IMR-90 (cell line): Measurements from ENCODE around the gene RIPOR2. TPM values are rescaled to one million over a fixed set of nuclear protein-coding genes. Genes with fewer than 3 reads are reported as not detected.

Source experiments
- ATAC-seq: fragments of 200-7000 bp; cut with Tn5 transposase; 2 replicates; pipeline ENCODE4 v1.9.1; 2020; ENCODE audit warnings: low read depth, mild to moderate bottlenecking, moderate library complexity
- BruUV-seq: library from RNA; stranded (reverse); fragments of 400-500 nt; replicated peaks from 2 replicates; lab custom pipeline; 2021; lab: Mats Ljungman, UMichigan
- CTCF ChIA-PET: fragments of 300-600 bp; formaldehyde crosslinking; extraction: SDS; loops from one replicate; lab custom pipeline; 2021; ENCODE audit warnings: antibody characterized with exemption; lab: Yijun Ruan, JAX
- POLR2A ChIA-PET: fragments of 300-600 bp; sonication (Branson Sonifier 250); formaldehyde crosslinking; loops from one replicate; lab custom pipeline; 2022; ENCODE audit warnings: antibody characterized with exemption; ENCODE audit not compliant: unreplicated experiment; lab: Charles Lee
- DNase-seq: peaks from one replicate; pipeline ENCODE4 v3.0.0; 2013
- H2AFZ ChIP-seq: replicated peaks from 2 replicates; pipeline ENCODE3; 2013; ENCODE audit warnings: low read length, mild to moderate bottlenecking; ENCODE audit not compliant: poor library complexity
- H2AK5ac ChIP-seq: 2 replicates; pipeline ENCODE4 v1.6.1; 2013; ENCODE audit warnings: low read depth, low read length, inconsistent platforms
- H2AK9ac ChIP-seq: replicated peaks from 2 replicates; pipeline ENCODE3; 2013; ENCODE audit warnings: mild to moderate bottlenecking, low read depth, low read length, moderate library complexity; ENCODE audit not compliant: poor library complexity
- H2BK120ac ChIP-seq: 2 replicates; pipeline ENCODE4 v1.6.1; 2013; ENCODE audit warnings: low read depth, low read length, inconsistent platforms
- H2BK15ac ChIP-seq: 3 replicates; pipeline ENCODE4 v1.6.1; 2013; ENCODE audit warnings: low read depth, low read length, inconsistent platforms
- H2BK20ac ChIP-seq: 2 replicates; pipeline ENCODE4 v1.6.1; 2013; ENCODE audit warnings: low read depth, mild to moderate bottlenecking, inconsistent platforms, low read length, moderate library complexity
- H2BK5ac ChIP-seq: 2 replicates; pipeline ENCODE4 v1.6.1; 2013; ENCODE audit warnings: mild to moderate bottlenecking, low read depth, low read length, inconsistent platforms; ENCODE audit not compliant: poor library complexity, severe bottlenecking
- H3K14ac ChIP-seq: replicated peaks from 2 replicates; pipeline ENCODE4 v1.6.1; 2013; ENCODE audit warnings: low read depth, low read length, inconsistent platforms
- H3K18ac ChIP-seq: 2 replicates; pipeline ENCODE4 v1.6.1; 2013; ENCODE audit warnings: low read depth, low read length, control low read depth
- H3K23ac ChIP-seq: 2 replicates; pipeline ENCODE4 v1.6.1; 2013; ENCODE audit warnings: low read depth, low read length, inconsistent platforms
- H3K27ac ChIP-seq: 2 replicates; pipeline ENCODE4 v1.5.1; 2013; ENCODE audit warnings: mild to moderate bottlenecking, control low read depth, low read length; ENCODE audit not compliant: insufficient read depth
- H3K27me3 ChIP-seq: 2 replicates; pipeline ENCODE4 v1.6.1; 2013; ENCODE audit warnings: low read length; ENCODE audit not compliant: control insufficient read depth, insufficient read depth
- H3K36me3 ChIP-seq: 2 replicates; pipeline ENCODE4 v1.6.1; 2013; ENCODE audit warnings: low read length, mixed read lengths; ENCODE audit not compliant: control insufficient read depth, insufficient read depth
- H3K4ac ChIP-seq: 2 replicates; pipeline ENCODE4 v1.6.1; 2013; ENCODE audit warnings: low read depth, low read length, inconsistent platforms
- H3K4me1 ChIP-seq: 2 replicates; pipeline ENCODE4 v1.6.1; 2013; ENCODE audit warnings: low read length, mixed read lengths; ENCODE audit not compliant: control insufficient read depth, insufficient read depth
- H3K4me2 ChIP-seq: 2 replicates; pipeline ENCODE4 v1.6.1; 2013; ENCODE audit warnings: low read depth, mild to moderate bottlenecking, control low read depth, low read length, moderate library complexity
- H3K4me3 ChIP-seq: 2 replicates; pipeline ENCODE4 v1.5.1; 2013; ENCODE audit warnings: low read depth, mild to moderate bottlenecking, control low read depth, low read length, moderate library complexity; ENCODE audit not compliant: insufficient read depth
- H3K56ac ChIP-seq: 2 replicates; pipeline ENCODE4 v1.6.1; 2013; ENCODE audit warnings: low read length, inconsistent platforms; ENCODE audit not compliant: insufficient read depth; ENCODE audit errors: extremely low read depth
- H3K79me1 ChIP-seq, 2 experiments: 2 replicates each; pipeline ENCODE4 v1.6.1; 2013; ENCODE audit warnings: low read length in 2 of 2, inconsistent platforms in 1 of 2, low read depth in 1 of 2
- H3K9ac ChIP-seq: 2 replicates; pipeline ENCODE4 v1.6.1; 2013; ENCODE audit warnings: low read depth, low read length, control low read depth
- H3K9me1 ChIP-seq: 2 replicates; pipeline ENCODE4 v1.6.1; 2013; ENCODE audit warnings: low read length, inconsistent platforms; ENCODE audit not compliant: insufficient read depth
- H3K9me3 ChIP-seq: 2 replicates; pipeline ENCODE4 v1.6.1; 2013; ENCODE audit warnings: low read length; ENCODE audit not compliant: control insufficient read depth, insufficient read depth
- H4K20me1 ChIP-seq: 2 replicates; pipeline ENCODE4 v1.6.1; 2013; ENCODE audit warnings: low read length, inconsistent platforms; ENCODE audit not compliant: insufficient read depth
- H4K5ac ChIP-seq: 2 replicates; pipeline ENCODE4 v1.6.1; 2013; ENCODE audit warnings: mild to moderate bottlenecking, low read depth, low read length, control low read depth
- H4K8ac ChIP-seq, 2 experiments: 2 replicates each; pipeline ENCODE4 v1.6.1; 2013; ENCODE audit warnings: low read depth in 2 of 2, low read length in 2 of 2, control low read depth in 1 of 2, inconsistent platforms in 1 of 2
- H4K91ac ChIP-seq: 2 replicates; pipeline ENCODE4 v1.6.1; 2013; ENCODE audit warnings: low read depth, low read length, inconsistent platforms; ENCODE audit not compliant: insufficient read depth
- BHLHE40 ChIP-seq: fragments of 150-350 bp; IDR thresholded peaks from 2 replicates; pipeline ENCODE4 v1.6.1; 2016; ENCODE audit warnings: mild to moderate bottlenecking, low read depth, low read length
- NFE2L2 ChIP-seq: fragments of 150-350 bp; IDR thresholded peaks from 2 replicates; pipeline ENCODE4 v1.6.1; 2016; ENCODE audit warnings: low read depth, mild to moderate bottlenecking, low read length
- POLR2A ChIP-seq: IDR thresholded peaks from 2 replicates; pipeline ENCODE4 v1.6.1; 2012; ENCODE audit warnings: mild to moderate bottlenecking, low read depth, low read length
- RFX5 ChIP-seq: IDR thresholded peaks from 2 replicates; pipeline ENCODE4 v1.8.0; 2012; ENCODE audit warnings: low read depth, mild to moderate bottlenecking, low read length, moderate library complexity
- WGBS, 2 experiments: methylation state at CpG; one replicate each; pipeline versions ENCODE4 v1.1.5 to v1.1.7; 2013; ENCODE audit warnings: missing lambda C conversion rate in 2 of 2; ENCODE audit not compliant: insufficient read length in 1 of 2; ENCODE audit errors: extremely low coverage in 2 of 2; 5-methylcytosine and 5-hydroxymethylcytosine counted together
- dilution Hi-C: fragments of 300-500 bp; cut with HindIII; formaldehyde crosslinking; loops from one replicate; pipeline ENCODE4 v1.14.3; 2018; ENCODE audit warnings: low sequenced_read_pairs; ENCODE audit not compliant: unreplicated experiment
- in situ Hi-C: fragments of 300-500 bp; cut with MboI; formaldehyde crosslinking; loops from 3 replicates; pipeline ENCODE4 v1.14.3; 2019; ENCODE audit warnings: low sequenced_read_pairs, inconsistent platforms, mixed read lengths
- intact Hi-C: fragments of 100-400 bp; cut with micrococcal nuclease; formaldehyde crosslinking; loops from 2 replicates; pipeline ENCODE4 v1.10.0; 2022
- polyA plus RNA-seq, 3 experiments: library from polyadenylated mRNA; depleted of rRNA; stranded (reverse); fragments of >200 nt; gene quantifications; 2 replicates each; pipeline ENCODE4 v1.2.3, GENCODE V29; 2012; ENCODE audit warnings: low replicate concordance in 1 of 3
- total RNA-seq: library from RNA; depleted of rRNA; stranded (reverse); fragments of >200 nt; gene quantifications from 2 replicates; pipeline ENCODE4 v1.2.3, GENCODE V29; 2012
- TF ChIP-seq, protein P1 (sequence below): fragments of 150-350 bp; IDR thresholded peaks from 2 replicates; pipeline ENCODE4 v1.6.1; 2016; ENCODE audit warnings: low read depth, mild to moderate bottlenecking, low read length, moderate library complexity, borderline replicate concordance
- TF ChIP-seq, protein P2 (sequence below): fragments of 150-350 bp; IDR thresholded peaks from 2 replicates; pipeline ENCODE4 v1.6.1; 2017; ENCODE audit warnings: mild to moderate bottlenecking, antibody characterized with exemption, low read length, low read depth

The RIPOR2 gene
- total and polyA plus RNA-seq, 2 of the 4 experiments (the other 2 are of a cell fraction), result 1.1 to 1.2 TPM

DNA sequence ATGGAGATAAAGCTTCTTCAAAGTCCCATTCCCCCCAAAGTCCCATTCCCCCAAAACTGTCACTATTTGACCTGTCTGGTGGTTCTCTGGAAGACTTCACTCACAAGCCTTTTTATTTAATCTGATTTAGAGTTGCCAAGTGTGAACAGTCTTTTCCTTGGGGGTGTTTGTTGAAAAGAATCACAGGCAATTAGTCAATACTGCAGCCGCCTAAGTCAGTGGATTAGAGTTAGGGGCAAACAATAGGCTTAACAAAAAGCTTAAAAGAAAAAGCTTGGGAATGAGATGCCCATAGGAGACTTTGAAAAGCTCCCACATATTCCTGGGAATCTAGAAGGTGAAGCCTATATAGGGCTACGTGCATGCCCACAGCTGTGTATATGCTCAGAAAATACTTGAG, 8.0 kb upstream of the RIPOR2 start:
- H4K5ac ChIP-seq, result no peak overlapping the region
- intact Hi-C loops, result no loop called here
- H3K27ac ChIP-seq, result no peak overlapping the region
- POLR2A ChIA-PET, result no interaction called here
- no peak overlapping the region for H2BK15ac ChIP-seq
- dilution Hi-C loops, result no loop called here
- no peaks in the 10 kb centered on the region for H4K20me1 ChIP-seq
- TF ChIP-seq BHLHE40 (no peak), RFX5 (no peak), NFE2L2 (no peak), POLR2A (no peak)
- TF ChIP-seq, protein P1, sequence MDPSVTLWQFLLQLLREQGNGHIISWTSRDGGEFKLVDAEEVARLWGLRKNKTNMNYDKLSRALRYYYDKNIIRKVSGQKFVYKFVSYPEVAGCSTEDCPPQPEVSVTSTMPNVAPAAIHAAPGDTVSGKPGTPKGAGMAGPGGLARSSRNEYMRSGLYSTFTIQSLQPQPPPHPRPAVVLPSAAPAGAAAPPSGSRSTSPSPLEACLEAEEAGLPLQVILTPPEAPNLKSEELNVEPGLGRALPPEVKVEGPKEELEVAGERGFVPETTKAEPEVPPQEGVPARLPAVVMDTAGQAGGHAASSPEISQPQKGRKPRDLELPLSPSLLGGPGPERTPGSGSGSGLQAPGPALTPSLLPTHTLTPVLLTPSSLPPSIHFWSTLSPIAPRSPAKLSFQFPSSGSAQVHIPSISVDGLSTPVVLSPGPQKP, result no peak
- TF ChIP-seq, protein P2, sequence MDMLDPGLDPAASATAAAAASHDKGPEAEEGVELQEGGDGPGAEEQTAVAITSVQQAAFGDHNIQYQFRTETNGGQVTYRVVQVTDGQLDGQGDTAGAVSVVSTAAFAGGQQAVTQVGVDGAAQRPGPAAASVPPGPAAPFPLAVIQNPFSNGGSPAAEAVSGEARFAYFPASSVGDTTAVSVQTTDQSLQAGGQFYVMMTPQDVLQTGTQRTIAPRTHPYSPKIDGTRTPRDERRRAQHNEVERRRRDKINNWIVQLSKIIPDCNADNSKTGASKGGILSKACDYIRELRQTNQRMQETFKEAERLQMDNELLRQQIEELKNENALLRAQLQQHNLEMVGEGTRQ, result no peak
- no peak overlapping the region for H2AK5ac ChIP-seq
- no peaks in the 10 kb centered on the region for H3K9me1 ChIP-seq
- no peak overlapping the region for H2BK5ac ChIP-seq
- no peak overlapping the region for H3K4ac ChIP-seq
- no peak overlapping the region for H3K9ac ChIP-seq
- H3K9me3 ChIP-seq, result peaks cover 4% of the 10 kb centered on the region
- no peak overlapping the region for H3K14ac ChIP-seq
- no peak overlapping the region for H2BK120ac ChIP-seq
- H3K79me1 ChIP-seq, result no peaks in the 10 kb centered on the region
- CTCF ChIA-PET, result interaction anchor here (0.7 kb wide), 1 partner anchor 9 kb away, joined by 3 read pairs; no protein-coding TSS in a partner anchor
- WGBS, 2 experiments, result 86% methylated on average over 1 of the region's 2 CpGs; no CpG with 5 or more reads in 1 of the 2 experiments
- no peak overlapping the region for H3K4me3 ChIP-seq
- no peaks in the 10 kb centered on the region for H3K36me3 ChIP-seq
- no peak overlapping the region for H3K23ac ChIP-seq
- H2BK20ac ChIP-seq, result no peak overlapping the region
- H4K8ac ChIP-seq, result no peak overlapping the region
- in situ Hi-C loops, result no loop called here
- H3K4me2 ChIP-seq, result no peak overlapping the region
- BruUV-seq, result no TSS peak
- DNase-seq (no peak), ATAC-seq (no peak)
- no peak overlapping the region for H3K56ac ChIP-seq
- no peaks in the 10 kb centered on the region for H3K4me1 ChIP-seq
- H2AK9ac ChIP-seq, result no peak overlapping the region
- H4K91ac ChIP-seq, result no peak overlapping the region
- H2AFZ ChIP-seq, result no peak overlapping the region
- no peak overlapping the region for H3K18ac ChIP-seq
- no peaks in the 10 kb centered on the region; the same call in 1 of the 2 replicates for H3K27me3 ChIP-seq
